Right lobe of liver (tissue), 4 donors: Measurements from ENCODE around the gene PHF12.

Experiments
- CTCF ChIP-seq, 4 donors: fragments of 200-600 bp in 3 of 4; fragments of 450-650 bp in 1 of 4; IDR thresholded peaks; one replicate each; pipeline versions ENCODE4 v1.5.1 to v1.8.0; 2016 to 2022; ENCODE audit warnings: antibody characterized with exemption in 4 of 4, mild to moderate bottlenecking in 2 of 4
- POLR2A ChIP-seq: fragments of 450-650 bp; IDR thresholded peaks from one replicate; pipeline ENCODE4 v1.6.1; 2017; ENCODE audit warnings: antibody characterized with exemption, mild to moderate bottlenecking
- donor health status: DM: no; HTN: no; CAD: no.
- donor health status: DM: no; HTN: no; CAD: no.
- donor health status: DM: no; HTN: yes; CAD: no.

GRCh38 chr17:28906276-28906675 is 45.0 kb downstream of the PHF12 start:
- TF ChIP-seq CTCF (IDR thresholded peaks at IDR 0.05) (no peak), POLR2A (no peak)
